Pancreas (tissue), 10 donors: ENCODE measurements around the gene VAC14. TPM values are rescaled to one million over a fixed set of nuclear protein-coding genes. Genes with fewer than 3 reads are reported as not detected.

Source experiments
- ATAC-seq, 4 donors: fragments of 200-7000 bp; cut with Tn5 transposase; one replicate each; pipeline versions ENCODE4 v1.8.0 to v1.9.1; 2020; ENCODE audit warnings: mild to moderate bottlenecking in 4 of 4, moderate library complexity in 4 of 4
- DNase-seq, 6 donors: peaks; one replicate each; pipeline ENCODE4 v3.0.0-alpha.2; 2020
- FAIRE-seq: peaks from 2 replicates; lab custom pipeline; 2012; peaks lifted over from hg19 to GRCh38; lab: Jason Lieb, UNC
- H3K27ac ChIP-seq, 4 donors: fragments of 200-600 bp; sonication (generic); 1 replicate in 3 of 4; 2 replicates in 1 of 4; pipeline versions ENCODE4 v1.5.0 to v1.8.0; 2020
- H3K27me3 ChIP-seq, 4 donors: fragments of 200-600 bp; one replicate each; pipeline ENCODE4 v1.8.0; 2021
- H3K36me3 ChIP-seq, 3 donors: fragments of 200-600 bp; sonication (generic) in 1 of 3; one replicate each; pipeline versions ENCODE4 v1.5.0 to v1.8.0; 2020 to 2021
- H3K4me1 ChIP-seq, 3 donors: fragments of 200-600 bp; one replicate each; pipeline ENCODE4 v1.8.0; 2021
- H3K4me3 ChIP-seq, 4 donors: fragments of 200-600 bp; sonication (generic) in 2 of 4; one replicate each; pipeline versions ENCODE4 v1.5.0 to v1.8.0; 2020 to 2021
- H3K9me3 ChIP-seq, 4 donors: fragments of 200-600 bp; one replicate each; pipeline ENCODE4 v1.8.0; 2021
- WGBS, 2 donors: extraction: QIAGEN DNeasy Blood & Tissue Kit; methylation state at CpG; one replicate each; pipeline ENCODE4 v1.1.7; 2013; 5-methylcytosine and 5-hydroxymethylcytosine counted together
- intact Hi-C, 3 donors: fragments of 100-400 bp; cut with DNase I; formaldehyde crosslinking; loops; one replicate each; pipeline versions ENCODE4 v1.11.1 to v1.14.2; 2022
- polyA plus RNA-seq, 2 donors: library from polyadenylated mRNA; stranded (reverse); fragments of 200-250 nt; gene quantifications; one replicate each; pipeline ENCODE4 v1.2.3, GENCODE V29; 2013
- total RNA-seq, 6 donors: library from RNA; stranded (reverse); fragmentation: NEBNext Ultra II Directional in 4 of 6; extraction: Animal tissue kit (Norgen Biotek cat#: 25700) in 4 of 6; gene quantifications; one replicate each; pipeline versions ENCODE4 v1.2.1 to v1.2.4, GENCODE V29; 2021 to 2023
- TF ChIP-seq, protein P1 (sequence below), 4 donors: fragments of 200-600 bp; sonication (generic) in 3 of 4; IDR thresholded peaks; one replicate each; pipeline versions ENCODE4 v1.5.0 to v1.8.0; 2021; ENCODE audit warnings: antibody characterized with exemption in 4 of 4
- donor health status: healthy with polysubstance abuse.
- donor health status: DM: no; HTN: no; CAD: no; lungs with moderate emphysema.
- donor health status: DM: no; HTN: no; CAD: no.
- donor health status: control.
- donor health status: control.
- donor health status: Bipolar disorder and iron deficiency.
- donor health status: DM: yes; HTN: yes; CAD: no.
- donor health status: DM: no; HTN: no; CAD: no.
- donor health status: DM: no; HTN: no; CAD: no.
- donor health status: DM: yes; HTN: yes; CAD: no.

VAC14 gene
- total and polyA plus RNA-seq, 8 donors, result 9.6 to 36.3 (median 14.9) TPM

DNA sequence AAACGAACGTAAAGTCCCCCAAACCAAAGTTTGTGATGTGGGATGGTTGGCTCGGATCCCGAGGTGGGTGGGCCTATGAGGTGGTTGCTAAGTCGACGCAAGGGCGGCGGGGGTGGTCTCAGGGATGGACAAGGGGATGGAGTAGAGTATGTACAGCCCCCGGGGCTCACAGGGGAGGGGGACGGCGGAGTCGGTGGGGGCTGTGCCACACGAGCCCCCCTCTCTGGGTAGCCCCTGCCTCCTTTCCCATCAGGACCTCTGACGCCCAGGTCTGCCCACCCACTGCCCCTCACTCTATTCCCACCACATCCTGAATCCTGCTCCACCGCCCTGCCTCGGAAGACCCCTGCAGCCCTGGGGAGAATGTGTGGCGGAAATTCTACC lies 139.4 kb downstream of the VAC14 start:
- no peak for FAIRE-seq
- TF ChIP-seq, protein P1, sequence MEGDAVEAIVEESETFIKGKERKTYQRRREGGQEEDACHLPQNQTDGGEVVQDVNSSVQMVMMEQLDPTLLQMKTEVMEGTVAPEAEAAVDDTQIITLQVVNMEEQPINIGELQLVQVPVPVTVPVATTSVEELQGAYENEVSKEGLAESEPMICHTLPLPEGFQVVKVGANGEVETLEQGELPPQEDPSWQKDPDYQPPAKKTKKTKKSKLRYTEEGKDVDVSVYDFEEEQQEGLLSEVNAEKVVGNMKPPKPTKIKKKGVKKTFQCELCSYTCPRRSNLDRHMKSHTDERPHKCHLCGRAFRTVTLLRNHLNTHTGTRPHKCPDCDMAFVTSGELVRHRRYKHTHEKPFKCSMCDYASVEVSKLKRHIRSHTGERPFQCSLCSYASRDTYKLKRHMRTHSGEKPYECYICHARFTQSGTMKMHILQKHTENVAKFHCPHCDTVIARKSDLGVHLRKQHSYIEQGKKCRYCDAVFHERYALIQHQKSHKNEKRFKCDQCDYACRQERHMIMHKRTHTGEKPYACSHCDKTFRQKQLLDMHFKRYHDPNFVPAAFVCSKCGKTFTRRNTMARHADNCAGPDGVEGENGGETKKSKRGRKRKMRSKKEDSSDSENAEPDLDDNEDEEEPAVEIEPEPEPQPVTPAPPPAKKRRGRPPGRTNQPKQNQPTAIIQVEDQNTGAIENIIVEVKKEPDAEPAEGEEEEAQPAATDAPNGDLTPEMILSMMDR (IDR thresholded peaks at IDR 0.05), result no peak
- H3K27ac ChIP-seq, result no peak overlapping the region
- peak in 3 of 6 donors; percentile 33 to 46 (median 42) for DNase-seq
- no peak overlapping the region for H3K4me3 ChIP-seq
- H3K27me3 ChIP-seq, result no peaks in the 10 kb centered on the region
- no peaks in the 10 kb centered on the region for H3K4me1 ChIP-seq
- H3K9me3 ChIP-seq, result no peaks in the 10 kb centered on the region
- 65 to 69% methylated on average over 17 of the region's 17 CpGs for WGBS, 2 donors
- no peak for ATAC-seq
- intact Hi-C loops, result no loop called here
- H3K36me3 ChIP-seq, result peaks cover 0 to 9% (median 6%) of the 10 kb centered on the region in 3 donors

DNA sequence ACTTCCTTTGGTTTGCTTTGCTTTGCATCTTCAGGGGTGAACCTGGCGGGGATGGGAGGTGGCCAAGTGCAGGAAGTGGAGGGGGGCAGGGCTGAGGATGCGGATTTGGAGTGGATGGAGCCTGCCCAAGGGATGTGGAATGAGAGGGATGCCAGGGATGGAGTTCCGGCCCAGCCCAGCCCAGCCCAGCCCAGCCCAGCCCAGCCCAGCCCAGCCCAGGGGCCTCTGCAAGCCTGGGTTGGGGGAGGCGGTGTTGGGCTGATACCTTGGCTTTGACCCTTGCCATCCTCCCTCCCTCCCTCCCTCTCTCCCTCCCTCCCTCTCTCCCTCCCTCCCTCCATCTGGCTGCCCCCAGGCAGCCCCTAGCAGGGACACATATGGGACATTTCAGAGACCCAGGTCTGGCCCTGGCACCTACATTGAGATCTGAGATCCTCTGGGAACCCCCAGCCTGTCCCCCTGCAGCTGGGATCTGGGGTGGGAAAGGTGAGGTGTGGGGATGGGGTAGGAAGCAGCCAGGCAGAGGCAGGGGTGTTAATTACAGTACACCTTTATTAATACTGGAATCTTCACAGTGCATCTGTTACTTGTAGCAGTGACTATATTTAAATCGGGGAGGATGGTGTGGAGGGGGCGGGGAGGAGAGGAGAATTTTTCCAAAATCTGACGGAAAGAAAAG lies 140.1 kb downstream of the VAC14 start:
- Histone ChIP-seq H3K4me1 (no peaks in the 10 kb centered on the region), H3K27me3 (no peaks in the 10 kb centered on the region), H3K9me3 (no peaks in the 10 kb centered on the region), H3K4me3 (no peak overlapping the region), H3K36me3 (peaks cover 0 to 6% (median 5%) of the 10 kb centered on the region in 3 donors), H3K27ac (no peak overlapping the region)
- intact Hi-C loops, result no loop called here
- ATAC-seq (no peak), DNase-seq (peak in 1 of 6 donors; percentile 29), FAIRE-seq (no peak)
- TF ChIP-seq, protein P1 (IDR thresholded peaks at IDR 0.05), result no peak
- 57 to 62% methylated on average over 5 to 7 of the region's 7 CpGs for WGBS, 2 donors

DNA sequence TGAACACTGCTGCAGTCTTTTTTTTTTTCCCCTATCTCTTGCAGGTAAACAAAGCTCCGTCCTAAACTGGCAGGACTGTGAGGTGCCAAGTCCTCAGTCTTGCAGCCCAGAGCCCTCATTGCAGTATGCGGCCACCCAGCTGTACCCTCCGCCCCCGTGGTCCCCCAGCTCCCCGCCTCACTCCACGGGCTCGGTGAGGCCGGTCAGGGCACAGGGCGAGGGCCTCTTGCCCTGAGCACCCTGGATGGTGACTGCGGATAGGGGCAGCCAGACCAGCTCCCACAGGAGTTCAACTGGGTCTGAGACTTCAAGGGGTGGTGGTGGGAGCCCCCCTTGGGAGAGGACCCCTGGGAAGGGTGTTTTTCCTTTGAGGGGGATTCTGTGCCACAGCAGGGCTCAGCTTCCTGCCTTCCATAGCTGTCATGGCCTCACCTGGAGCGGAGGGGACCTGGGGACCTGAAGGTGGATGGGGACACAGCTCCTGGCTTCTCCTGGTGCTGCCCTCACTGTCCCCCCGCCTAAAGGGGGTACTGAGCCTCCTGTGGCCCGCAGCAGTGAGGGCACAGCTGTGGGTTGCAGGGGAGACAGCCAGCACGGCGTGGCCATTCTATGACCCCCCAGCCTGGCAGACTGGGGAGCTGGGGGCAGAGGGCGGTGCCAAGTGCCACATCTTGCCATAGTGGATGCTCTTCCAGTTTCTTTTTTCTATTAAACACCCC lies 140.8 kb downstream of the VAC14 start:
- no peaks in the 10 kb centered on the region for H3K4me1 ChIP-seq
- no peak overlapping the region for H3K27ac ChIP-seq
- ATAC-seq (peak in 1 of 4 donors; percentile 17), FAIRE-seq (no peak), DNase-seq (peak in 1 of 6 donors; percentile 41)
- peaks cover 0 to 5% (median 2%) of the 10 kb centered on the region in 3 donors for H3K36me3 ChIP-seq
- no peak overlapping the region for H3K4me3 ChIP-seq
- TF ChIP-seq, protein P1 (IDR thresholded peaks at IDR 0.05), result no peak
- WGBS, 2 donors, result 65 to 66% methylated on average over 16 of the region's 16 CpGs
- intact Hi-C loops, result loop anchor here in 2 of 3 donors (10.0 kb wide), 2 partner anchors 125 to 285 kb away; no protein-coding TSS in a partner anchor
- H3K27me3 ChIP-seq, result no peaks in the 10 kb centered on the region
- H3K9me3 ChIP-seq, result no peaks in the 10 kb centered on the region

DNA sequence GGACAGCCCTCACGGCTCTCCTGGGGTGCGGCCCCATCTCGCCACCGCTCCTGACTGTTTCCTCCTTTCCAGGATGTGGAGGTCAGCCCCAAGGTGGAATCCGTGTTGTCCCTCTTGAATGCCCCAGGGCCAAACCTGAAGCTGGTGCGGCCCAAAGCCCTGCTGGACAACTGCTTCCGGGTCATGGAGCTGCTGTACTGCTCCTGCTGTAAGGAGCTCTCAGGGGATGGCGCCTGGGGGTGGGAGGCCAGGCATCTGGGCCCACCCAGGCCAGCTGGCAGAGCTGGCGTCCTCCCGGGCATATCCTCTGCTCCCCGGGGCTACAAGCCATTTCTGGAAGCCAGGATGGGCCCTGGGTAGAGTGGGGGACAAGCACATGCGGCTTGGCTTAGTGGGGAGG lies 141.4 kb downstream of the VAC14 start:
- Histone ChIP-seq H3K27me3 (no peaks in the 10 kb centered on the region), H3K4me1 (no peaks in the 10 kb centered on the region), H3K27ac (no peak overlapping the region), H3K9me3 (no peaks in the 10 kb centered on the region), H3K36me3 (no peaks in the 10 kb centered on the region), H3K4me3 (no peak overlapping the region)
- intact Hi-C loops, result loop anchor here in 2 of 3 donors (10.0 kb wide), 2 partner anchors 125 to 285 kb away; no protein-coding TSS in a partner anchor
- FAIRE-seq, result no peak
- no peak for ATAC-seq
- peak in 2 of 6 donors; percentile 47 to 51 for DNase-seq
- 78 to 79% methylated on average over 12 of the region's 12 CpGs for WGBS, 2 donors
- TF ChIP-seq, protein P1 (IDR thresholded peaks at IDR 0.05), result no peak
